HEK293 (cell line): Measurements from ENCODE around the gene RAB44.

Experiments used
- CTCF ChIA-PET: fragments of 350-600 bp; formaldehyde crosslinking; extraction: SDS; loops from one replicate; lab custom pipeline; 2021; ENCODE audit warnings: antibody characterized with exemption; lab: Yijun Ruan, JAX
- POLR2A ChIA-PET: fragments of 300-600 bp; formaldehyde crosslinking; extraction: SDS; loops from one replicate; lab custom pipeline; 2020; ENCODE audit warnings: antibody characterized with exemption, inconsistent platforms; lab: Yijun Ruan, JAX
- H3K27ac ChIP-seq: fragments of 200-500 bp; sonication (Bioruptor generic); 2 replicates; pipeline ENCODE4 v1.5.1; 2014; ENCODE audit warnings: low read depth, low read length, control low read depth, inconsistent platforms; ENCODE audit errors: extremely low read depth
- H3K36me3 ChIP-seq, 2 experiments: fragments of 200-500 bp in 1 of 2; sonication (Bioruptor generic) in 1 of 2; 1 replicate in 1 of 2; 2 replicates in 1 of 2; pipeline ENCODE4 v1.5.1; 2014 to 2017; ENCODE audit warnings: inconsistent platforms in 2 of 2, low read length in 2 of 2; ENCODE audit not compliant: control insufficient read depth in 2 of 2, insufficient read depth in 1 of 2
- H3K4me1 ChIP-seq: fragments of 200-500 bp; sonication (Bioruptor generic); 2 replicates; pipeline ENCODE4 v1.5.1; 2014; ENCODE audit warnings: mild to moderate bottlenecking, low read length, inconsistent platforms; ENCODE audit not compliant: control insufficient read depth, insufficient read depth
- H3K4me3 ChIP-seq: 2 replicates; pipeline ENCODE4 v1.5.1; 2011; ENCODE audit warnings: low read depth, mild to moderate bottlenecking, control low read depth, low read length, moderate library complexity
- H3K9me3 ChIP-seq: fragments of 200-500 bp; sonication (Bioruptor generic); 2 replicates; pipeline ENCODE4 v1.5.1; 2014; ENCODE audit warnings: low read depth, low read length, inconsistent platforms; ENCODE audit not compliant: control insufficient read depth, insufficient read depth
- BCL11B ChIP-seq: fragments of 450-650 bp; formaldehyde crosslinking; IDR thresholded peaks from 2 replicates; pipeline ENCODE4 v1.5.1; 2016; ENCODE audit warnings: low read depth, missing biosample characterization, missing genetic modification characterization
- EGR2 ChIP-seq: fragments of 450-650 bp; formaldehyde crosslinking; IDR thresholded peaks from 2 replicates; pipeline ENCODE4 v1.5.1; 2016; ENCODE audit warnings: low read depth, missing biosample characterization, missing genetic modification characterization
- ELK4 ChIP-seq: IDR thresholded peaks from 2 replicates; pipeline ENCODE4 v1.6.1; 2011; ENCODE audit warnings: mild to moderate bottlenecking, low read depth, low read length, borderline replicate concordance
- REST ChIP-seq: fragments of 450-650 bp; formaldehyde crosslinking; IDR thresholded peaks from 2 replicates; pipeline ENCODE4 v1.5.1; 2016; ENCODE audit warnings: missing biosample characterization, missing genetic modification characterization
- SCRT2 ChIP-seq: fragments of 450-650 bp; formaldehyde crosslinking; IDR thresholded peaks from 2 replicates; pipeline ENCODE4 v1.5.1; 2016; ENCODE audit warnings: missing biosample characterization, missing genetic modification characterization
- SP7 ChIP-seq: fragments of 450-650 bp; formaldehyde crosslinking; IDR thresholded peaks from 2 replicates; pipeline ENCODE4 v1.5.1; 2016; ENCODE audit warnings: missing biosample characterization, missing genetic modification characterization
- ZBTB17 ChIP-seq: fragments of 450-650 bp; formaldehyde crosslinking; IDR thresholded peaks from 2 replicates; pipeline ENCODE4 v1.5.1; 2016; ENCODE audit warnings: missing biosample characterization, missing genetic modification characterization
- ZBTB6 ChIP-seq: fragments of 450-650 bp; formaldehyde crosslinking; IDR thresholded peaks from 2 replicates; pipeline ENCODE4 v1.5.1; 2017; ENCODE audit warnings: missing biosample characterization, missing genetic modification characterization
- ZFHX2 ChIP-seq: fragments of 450-650 bp; formaldehyde crosslinking; conservative IDR thresholded peaks from 2 replicates; pipeline ENCODE4 v1.5.1; 2016; ENCODE audit warnings: missing biosample characterization, missing genetic modification characterization
- ZNF114 ChIP-seq: fragments of 450-650 bp; formaldehyde crosslinking; IDR thresholded peaks from 2 replicates; pipeline ENCODE4 v1.5.0; 2017; ENCODE audit warnings: missing biosample characterization, missing genetic modification characterization
- ZNF335 ChIP-seq: fragments of 450-650 bp; formaldehyde crosslinking; conservative IDR thresholded peaks from 2 replicates; pipeline ENCODE4 v1.5.1; 2016; ENCODE audit warnings: missing biosample characterization, missing genetic modification characterization
- ZNF529 ChIP-seq: fragments of 450-650 bp; formaldehyde crosslinking; IDR thresholded peaks from 2 replicates; pipeline ENCODE4 v1.5.1; 2017; ENCODE audit warnings: missing genetic modification characterization, missing biosample characterization; ENCODE audit not compliant: insufficient replicate concordance
- ZNF664 ChIP-seq: fragments of 450-650 bp; formaldehyde crosslinking; IDR thresholded peaks from 2 replicates; pipeline ENCODE4 v1.5.1; 2016; ENCODE audit warnings: missing biosample characterization, missing genetic modification characterization
- ZSCAN30 ChIP-seq: fragments of 450-650 bp; IDR thresholded peaks from 2 replicates; pipeline ENCODE4 v1.5.1; 2018; ENCODE audit warnings: missing biosample characterization, mild to moderate bottlenecking, missing genetic modification characterization, moderate library complexity
- TF ChIP-seq, protein P1 (sequence below): fragments of 450-650 bp; formaldehyde crosslinking; IDR thresholded peaks from 2 replicates; pipeline ENCODE4 v1.5.1; 2016; ENCODE audit warnings: missing biosample characterization, missing genetic modification characterization
- TF ChIP-seq, protein P2 (sequence below): fragments of 450-650 bp; formaldehyde crosslinking; IDR thresholded peaks from 2 replicates; pipeline ENCODE4 v1.5.1; 2016; ENCODE audit warnings: missing biosample characterization, missing genetic modification characterization, low read depth

Gene RAB44

GRCh38 chr6:36649701-36650484 is 47.7 kb upstream of the RAB44 start:
- Histone ChIP-seq H3K27ac (no peak overlapping the region), H3K36me3 (no peaks in the 10 kb centered on the region), H3K4me1 (peaks cover 17% of the 10 kb centered on the region), H3K4me3 (no peak overlapping the region), H3K9me3 (no peaks in the 10 kb centered on the region)
- ChIA-PET POLR2A (interaction anchor here (0.6 to 3.6 kb wide), 2 partner anchors 17 to 29 kb away, joined by 4 to 16 read pairs; partner anchors contain the start of gene CDKN1A), CTCF (interaction anchor here (0.6 kb wide), 1 partner anchor 399 kb away, joined by 3 read pairs; no protein-coding TSS in a partner anchor)
- TF ChIP-seq EGR2 (tag by site-specific recombination): peak; percentile 77
- 0 out of 2 replicates have a peak, but pooled peaks have one; percentile 47 for TF ChIP-seq ZBTB17 (tag by site-specific recombination)
- TF ChIP-seq, protein P1, sequence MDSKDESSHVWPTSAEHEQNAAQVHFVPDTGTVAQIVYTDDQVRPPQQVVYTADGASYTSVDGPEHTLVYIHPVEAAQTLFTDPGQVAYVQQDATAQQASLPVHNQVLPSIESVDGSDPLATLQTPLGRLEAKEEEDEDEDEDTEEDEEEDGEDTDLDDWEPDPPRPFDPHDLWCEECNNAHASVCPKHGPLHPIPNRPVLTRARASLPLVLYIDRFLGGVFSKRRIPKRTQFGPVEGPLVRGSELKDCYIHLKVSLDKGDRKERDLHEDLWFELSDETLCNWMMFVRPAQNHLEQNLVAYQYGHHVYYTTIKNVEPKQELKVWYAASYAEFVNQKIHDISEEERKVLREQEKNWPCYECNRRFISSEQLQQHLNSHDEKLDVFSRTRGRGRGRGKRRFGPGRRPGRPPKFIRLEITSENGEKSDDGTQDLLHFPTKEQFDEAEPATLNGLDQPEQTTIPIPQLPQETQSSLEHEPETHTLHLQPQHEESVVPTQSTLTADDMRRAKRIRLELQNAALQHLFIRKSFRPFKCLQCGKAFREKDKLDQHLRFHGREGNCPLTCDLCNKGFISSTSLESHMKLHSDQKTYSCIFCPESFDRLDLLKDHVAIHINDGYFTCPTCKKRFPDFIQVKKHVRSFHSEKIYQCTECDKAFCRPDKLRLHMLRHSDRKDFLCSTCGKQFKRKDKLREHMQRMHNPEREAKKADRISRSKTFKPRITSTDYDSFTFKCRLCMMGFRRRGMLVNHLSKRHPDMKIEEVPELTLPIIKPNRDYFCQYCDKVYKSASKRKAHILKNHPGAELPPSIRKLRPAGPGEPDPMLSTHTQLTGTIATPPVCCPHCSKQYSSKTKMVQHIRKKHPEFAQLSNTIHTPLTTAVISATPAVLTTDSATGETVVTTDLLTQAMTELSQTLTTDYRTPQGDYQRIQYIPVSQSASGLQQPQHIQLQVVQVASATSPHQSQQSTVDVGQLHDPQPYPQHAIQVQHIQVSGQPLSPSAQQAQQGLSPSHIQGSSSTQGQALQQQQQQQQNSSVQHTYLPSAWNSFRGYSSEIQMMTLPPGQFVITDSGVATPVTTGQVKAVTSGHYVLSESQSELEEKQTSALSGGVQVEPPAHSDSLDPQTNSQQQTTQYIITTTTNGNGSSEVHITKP: peak; percentile 27; the same call in 1 of the 2 replicates
- TF ChIP-seq SP7 (tag by site-specific recombination): peak; percentile 54
- peak; percentile 90 for TF ChIP-seq ZFHX2 (tag by site-specific recombination)
- TF ChIP-seq ZNF114 (tag by site-specific recombination): no peak
- TF ChIP-seq ELK4: no peak
- TF ChIP-seq ZNF335 (tag by site-specific recombination): peak; percentile 46; the same call in 1 of the 2 replicates
- TF ChIP-seq ZBTB6 (tag by site-specific recombination): no peak
- TF ChIP-seq REST (tag by site-specific recombination): peak; percentile 72
- TF ChIP-seq, all 188 proteins: peak for 7

DNA sequence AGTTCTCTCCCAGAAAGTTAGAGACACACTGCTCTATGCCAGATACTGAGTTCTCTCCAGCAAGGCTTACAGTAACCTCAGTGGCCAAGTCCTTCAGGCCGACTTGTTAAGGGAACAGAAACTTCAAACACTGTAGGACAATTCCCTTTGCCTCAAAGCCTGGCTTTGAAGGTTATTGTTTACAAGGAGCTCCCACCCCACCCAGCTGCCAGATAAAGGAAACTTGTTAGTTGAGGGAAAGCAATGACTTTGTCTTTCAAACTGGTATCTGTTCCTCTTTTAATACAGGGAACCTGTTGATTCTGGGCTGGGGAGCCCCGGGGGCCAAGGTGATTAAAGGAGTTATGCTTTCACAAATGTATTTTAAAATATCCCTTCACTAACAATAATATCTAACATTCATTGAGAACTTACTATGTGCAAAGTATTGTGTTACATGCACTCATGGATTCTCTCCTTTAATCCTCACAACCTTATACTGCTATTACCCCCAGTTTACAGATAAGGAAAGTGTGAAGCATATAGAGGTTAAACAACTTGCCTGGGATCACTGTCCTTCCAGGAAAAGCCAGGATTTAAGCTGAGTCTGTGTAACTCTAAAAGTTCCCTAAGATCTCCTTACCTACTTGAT is 46.7 kb upstream of the RAB44 start:
- ChIA-PET CTCF (interaction anchor here (0.6 to 1.1 kb wide), 8 partner anchors 12 to 210 kb away, joined by 3 to 6 read pairs (median 4); no protein-coding TSS in a partner anchor), POLR2A (interaction anchor here (3.6 kb wide), 1 partner anchor 28 kb away, joined by 16 read pairs; the partner anchor contains the start of gene CDKN1A)
- no peaks in the 10 kb centered on the region for H3K36me3 ChIP-seq
- no peaks in the 10 kb centered on the region for H3K9me3 ChIP-seq
- TF ChIP-seq, protein P2, sequence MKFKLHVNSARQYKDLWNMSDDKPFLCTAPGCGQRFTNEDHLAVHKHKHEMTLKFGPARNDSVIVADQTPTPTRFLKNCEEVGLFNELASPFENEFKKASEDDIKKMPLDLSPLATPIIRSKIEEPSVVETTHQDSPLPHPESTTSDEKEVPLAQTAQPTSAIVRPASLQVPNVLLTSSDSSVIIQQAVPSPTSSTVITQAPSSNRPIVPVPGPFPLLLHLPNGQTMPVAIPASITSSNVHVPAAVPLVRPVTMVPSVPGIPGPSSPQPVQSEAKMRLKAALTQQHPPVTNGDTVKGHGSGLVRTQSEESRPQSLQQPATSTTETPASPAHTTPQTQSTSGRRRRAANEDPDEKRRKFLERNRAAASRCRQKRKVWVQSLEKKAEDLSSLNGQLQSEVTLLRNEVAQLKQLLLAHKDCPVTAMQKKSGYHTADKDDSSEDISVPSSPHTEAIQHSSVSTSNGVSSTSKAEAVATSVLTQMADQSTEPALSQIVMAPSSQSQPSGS (tag by site-specific recombination): no peak
- no peak for TF ChIP-seq ZNF529 (tag by site-specific recombination)
- TF ChIP-seq ZNF664: peak; percentile 54
- peak; percentile 39; the same call in 1 of the 2 replicates for TF ChIP-seq EGR2 (tag by site-specific recombination)
- TF ChIP-seq SCRT2: peak; percentile 85
- TF ChIP-seq ZSCAN30: 0 out of 2 replicates have a peak, but pooled peaks have one; percentile 11
- TF ChIP-seq BCL11B (tag by site-specific recombination): no peak
- peak; percentile 47 for TF ChIP-seq ZFHX2 (tag by site-specific recombination)
- no peak overlapping the region for H3K4me3 ChIP-seq
- no peak overlapping the region; the same call in 1 of the 2 replicates for H3K27ac ChIP-seq
- H3K4me1 ChIP-seq: peaks cover 24% of the 10 kb centered on the region
